Dedifferentiated amniotic fluid mesenchymal stem cell (primary cell): ENCODE results near the gene CHN2.
A peak's percentile ranks its signal among the peaks of the same experiment; 100 is the strongest.

Experiments
- DNase-seq: peaks from one replicate; pipeline ENCODE4 v3.0.0-alpha.2; 2016; ENCODE audit errors: extremely low spot score

Gene CHN2

GRCh38 chr7:29469976-29470557, 275.5 kb downstream of the CHN2 start:
- no peak for DNase-seq

GRCh38 chr7:29471444-29472138, 277.0 kb downstream of the CHN2 start:
- DNase-seq = no peak

DNA sequence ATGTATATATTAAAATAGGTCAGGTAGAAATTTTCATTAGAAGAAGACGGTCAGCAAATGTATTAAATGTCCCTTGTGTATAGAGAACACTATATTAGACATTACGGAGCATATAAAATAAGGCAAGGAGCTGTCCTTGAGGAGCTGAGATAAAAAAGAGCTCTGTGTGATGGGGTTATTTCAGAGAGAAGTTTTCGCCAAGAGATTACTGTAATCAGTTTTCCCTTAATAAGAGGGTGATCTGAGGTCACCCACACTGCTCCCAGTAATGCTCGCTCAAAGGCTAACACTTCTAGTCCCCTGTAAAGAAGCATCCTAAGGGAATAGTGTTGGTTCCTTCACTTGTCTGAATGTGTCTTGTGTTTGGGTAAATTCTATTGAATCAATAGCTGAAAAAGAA, 282.3 kb downstream of the CHN2 start:
- DNase-seq = no peak

- DNase-seq = no peak
These were observed 283.7 kb downstream of the CHN2 start for GRCh38 chr7:29478226-29478625.

DNA sequence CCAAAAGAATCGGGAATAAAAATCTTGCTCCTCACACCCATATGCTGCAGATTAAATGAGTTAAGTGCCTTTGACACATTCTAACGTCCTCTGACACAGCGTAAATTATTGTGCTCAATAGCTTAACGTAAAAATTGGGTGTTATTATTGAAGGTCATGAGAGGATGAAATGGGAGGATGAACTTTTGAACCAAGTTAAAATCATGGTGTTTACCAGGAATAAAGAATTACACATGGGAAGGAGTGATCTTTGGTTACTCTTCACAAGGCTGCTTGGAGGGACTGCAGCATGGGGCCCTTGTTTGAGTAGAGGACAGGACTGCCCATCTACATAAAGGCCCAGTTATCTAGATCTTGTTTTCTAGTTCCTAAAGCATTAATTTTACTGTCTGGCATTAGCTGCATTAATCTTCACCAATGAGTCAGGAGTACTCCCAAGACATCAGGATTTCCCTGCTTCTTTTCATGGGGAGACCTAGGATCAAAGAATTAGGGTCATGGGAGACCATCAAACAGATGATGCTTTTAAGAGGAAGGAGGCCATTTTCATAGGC, 284.2 kb downstream of the CHN2 start:
- no peak for DNase-seq

GRCh38 chr7:29479301-29480200, 285.0 kb downstream of the CHN2 start:
- no peak for DNase-seq

DNA sequence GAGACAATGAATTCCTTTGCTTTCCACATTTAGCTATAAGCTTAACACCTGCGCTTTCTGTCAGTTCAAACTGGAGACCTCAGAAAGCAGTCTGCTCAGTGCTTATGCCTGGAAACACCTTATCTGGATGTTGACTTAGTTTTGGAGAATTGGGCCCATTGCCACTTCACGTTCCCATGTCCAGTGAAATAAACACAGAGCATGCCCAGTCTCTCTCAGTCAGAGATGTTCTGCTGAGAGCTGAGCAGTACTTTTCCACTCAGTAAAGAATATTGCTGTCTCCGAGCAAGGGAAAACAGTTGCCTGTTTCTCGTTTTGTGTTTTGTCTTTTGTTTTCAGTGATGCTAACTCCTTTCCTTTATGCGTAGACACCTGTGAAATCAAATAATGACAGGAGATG, 285.9 kb downstream of the CHN2 start:
- no peak for DNase-seq

GRCh38 chr7:29480934-29481651, 286.5 kb downstream of the CHN2 start:
- no peak for DNase-seq

DNA sequence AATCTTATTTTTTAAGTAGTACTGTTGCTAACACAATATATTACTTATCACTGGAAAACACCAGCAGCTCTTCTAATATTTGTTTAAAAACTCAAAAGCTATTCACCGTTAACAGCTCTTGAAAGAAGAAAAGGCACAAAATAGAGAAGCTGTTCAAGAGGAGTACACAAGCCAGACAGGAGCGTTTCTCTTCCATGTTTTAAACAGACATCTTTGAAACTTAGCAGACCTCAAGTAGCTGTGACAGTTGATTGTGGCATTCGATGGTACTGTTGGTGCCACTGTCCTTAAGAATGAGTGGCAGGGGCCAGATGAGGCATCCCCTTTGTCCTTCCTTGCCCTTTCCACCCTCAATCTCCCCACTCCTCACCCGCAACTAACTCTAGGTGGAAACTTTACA, 287.5 kb downstream of the CHN2 start:
- DNase-seq = no peak

- DNase-seq = no peak
These were observed 288.9 kb downstream of the CHN2 start for GRCh38 chr7:29483219-29484104.

DNA sequence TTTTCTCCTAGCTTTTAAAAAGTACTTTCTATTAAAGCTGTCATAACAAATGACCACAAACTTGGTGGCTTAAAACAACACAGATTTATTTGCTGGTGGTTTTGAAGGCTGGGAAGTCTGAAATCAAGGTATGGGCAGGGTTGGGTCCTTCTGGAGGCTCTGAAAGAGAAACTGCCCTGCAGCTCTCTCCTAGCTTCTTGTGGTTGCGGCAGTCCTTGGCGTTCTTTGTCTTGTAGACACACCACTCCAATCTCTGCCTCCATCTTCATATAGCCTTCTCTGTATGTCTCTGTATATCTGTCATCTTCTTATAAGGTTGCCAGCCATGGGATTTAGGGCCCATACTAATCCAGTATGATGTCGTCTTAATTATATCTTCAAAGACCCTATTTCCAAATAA, 289.7 kb downstream of the CHN2 start:
- no peak for DNase-seq

DNA sequence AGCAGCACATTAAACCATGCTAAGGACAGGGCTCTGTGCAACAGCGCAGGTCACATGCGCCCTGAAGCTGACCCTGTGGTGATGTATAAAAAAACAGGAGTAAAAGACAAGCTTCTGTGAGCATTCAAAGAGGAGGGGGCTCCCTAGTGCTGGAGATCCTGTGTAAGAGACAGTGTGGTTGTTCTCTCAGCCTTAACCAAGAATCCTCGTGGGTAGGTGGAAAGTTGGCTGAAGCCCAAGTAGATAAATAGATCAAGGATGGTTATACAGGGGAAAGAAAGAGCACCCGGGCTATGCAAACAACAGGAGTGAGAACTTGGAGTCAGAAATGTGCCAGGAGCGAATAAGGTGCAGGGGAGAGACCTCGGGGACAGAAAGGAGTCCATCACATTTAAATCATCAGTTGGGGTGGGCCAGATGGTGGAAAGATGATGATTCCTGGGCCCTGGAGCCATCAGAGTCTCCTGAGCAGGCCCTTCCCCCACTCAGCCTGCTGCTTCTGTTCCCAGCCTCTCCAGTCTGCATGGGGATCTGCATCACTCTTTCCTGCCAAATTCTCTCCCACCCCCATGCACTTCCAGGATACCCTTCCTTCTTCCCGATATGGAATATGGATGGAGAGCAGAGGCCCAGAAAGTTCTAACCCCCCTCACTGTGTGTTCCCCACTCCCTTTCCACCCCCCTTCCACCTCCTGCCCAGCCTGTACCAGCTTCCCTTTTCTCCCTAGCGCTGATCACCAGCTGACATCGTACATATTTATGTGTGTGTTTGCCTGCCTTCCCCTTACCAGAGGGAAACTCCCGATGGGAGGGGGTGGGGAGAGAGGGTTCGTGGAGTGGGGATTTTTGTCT, 291.0 kb downstream of the CHN2 start:
- DNase-seq = no peak

- DNase-seq = no peak
These were observed 291.7 kb downstream of the CHN2 start for GRCh38 chr7:29486191-29486700.

GRCh38 chr7:29487424-29487823, 292.8 kb downstream of the CHN2 start:
- no peak for DNase-seq

GRCh38 chr7:29488203-29488970, 293.8 kb downstream of the CHN2 start:
- DNase-seq = no peak

GRCh38 chr7:29488977-29489376, 294.4 kb downstream of the CHN2 start:
- peak; percentile 40 for DNase-seq

DNA sequence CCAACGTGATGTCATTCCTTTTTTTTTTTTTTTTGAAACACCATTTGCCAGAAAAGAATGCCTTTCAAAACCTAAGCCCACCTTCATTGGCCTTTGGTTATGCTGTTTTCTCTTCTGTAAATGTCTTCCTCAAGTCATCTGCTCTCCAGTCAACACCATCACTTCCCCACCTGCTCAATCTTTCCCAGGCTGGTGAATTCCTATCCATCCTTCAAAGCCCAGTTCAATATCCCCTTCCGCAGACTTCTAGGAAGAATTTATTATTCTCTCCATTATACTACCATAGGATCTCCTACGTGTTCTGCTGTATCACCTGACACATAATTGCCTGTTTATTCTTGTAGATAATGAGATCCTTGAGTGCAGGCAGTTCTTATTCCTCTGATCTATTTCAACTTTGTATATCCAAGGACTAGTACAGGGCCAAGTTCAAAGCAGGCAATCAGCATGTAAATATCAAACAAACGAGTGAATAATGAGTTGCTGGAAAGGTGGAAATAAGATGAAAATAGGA, 295.6 kb downstream of the CHN2 start:
- DNase-seq = no peak

- peak; percentile 73 for DNase-seq
These were observed 299.8 kb downstream of the CHN2 start for GRCh38 chr7:29494350-29494749.

- DNase-seq = no peak
These were observed 301.1 kb downstream of the CHN2 start for GRCh38 chr7:29495653-29496052.
